ENCODE data around the gene MRPS10. TPM values are rescaled to one million over a fixed set of nuclear protein-coding genes. Genes with fewer than 3 reads are reported as not detected.
"Not testable (repeated sequence)": the region's sequence is repeated elsewhere in the genome, so short reads cannot be mapped to it uniquely, and the experiment has no call there.

The MRPS10 gene
- total RNA-seq, 2 experiments from 2014 or later = 27.9 to 33.1 TPM

GRCh38 chr6:42177514-42178364 is 39.9 kb downstream of the MRPS10 start:
- CTCF ChIA-PET = interaction anchor here (0.5 to 1.6 kb wide), 4 partner anchors 8 to 433 kb away, joined by 3 to 6 read pairs (median 4); no protein-coding TSS in a partner anchor

GRCh38 chr6:42176981-42177380 is 40.7 kb downstream of the MRPS10 start:
- H3K4me1 Mint-ChIP-seq = peaks cover 4% of the 10 kb centered on the region
- POLR2A ChIA-PET = no interaction called here
- no peaks in the 10 kb centered on the region for H3K36me3 Mint-ChIP-seq (ENCODE audit: low read depth)
- CTCF ChIA-PET = interaction anchor here (1.6 kb wide), 1 partner anchor 11 kb away, joined by 4 read pairs; no protein-coding TSS in a partner anchor
- H3K4me3 Mint-ChIP-seq = no peak overlapping the region
- DNase-seq = no peak
- no peaks in the 10 kb centered on the region for H3K27me3 Mint-ChIP-seq
- H3K27ac Mint-ChIP-seq = no peak overlapping the region
- no peaks in the 10 kb centered on the region for H3K9me3 Mint-ChIP-seq

More at GRCh38 chr6:42177514-42178364, 39.9 kb downstream of the MRPS10 start:
- Mint-ChIP-seq H3K27me3 (no peaks in the 10 kb centered on the region), H3K4me1 (peaks cover 4% of the 10 kb centered on the region), H3K9me3 (no peaks in the 10 kb centered on the region), H3K4me3 (no peak overlapping the region), H3K36me3 (ENCODE audit: low read depth) (no peaks in the 10 kb centered on the region), H3K27ac (no peak overlapping the region)
- POLR2A ChIA-PET = interaction anchor here (0.7 kb wide), 1 partner anchor 78 kb away, joined by 3 read pairs; no protein-coding TSS in a partner anchor
- DNase-seq = peak; percentile 17

- peaks cover 4% of the 10 kb centered on the region for H3K4me1 Mint-ChIP-seq
- ChIA-PET CTCF (interaction anchor here (0.7 kb wide), 1 partner anchor 85 kb away, joined by 3 read pairs; no protein-coding TSS in a partner anchor), POLR2A (no interaction called here)
- no peaks in the 10 kb centered on the region for H3K36me3 Mint-ChIP-seq (ENCODE audit: low read depth)
- no peaks in the 10 kb centered on the region for H3K9me3 Mint-ChIP-seq
- no peak overlapping the region for H3K27ac Mint-ChIP-seq
- no peak overlapping the region for H3K4me3 Mint-ChIP-seq
- no peaks in the 10 kb centered on the region for H3K27me3 Mint-ChIP-seq
- no peak for DNase-seq
These were observed 41.8 kb downstream of the MRPS10 start for GRCh38 chr6:42175860-42176259.

GRCh38 chr6:42173101-42173500 is 44.6 kb downstream of the MRPS10 start, which contains the start of gene GUCA1A:
Gene GUCA1A, plus strand, starts transcription at chr6:42173364. Its CDS starts 250 bp downstream, at chr6:42173614.
- no peak within 1 kb of the TSS for H3K27ac Mint-ChIP-seq
- H3K9me3 Mint-ChIP-seq = no peaks in the 10 kb centered on the region
- no peak within 1 kb of the TSS for H3K4me3 Mint-ChIP-seq
- CTCF ChIA-PET = no interaction called here
- H3K4me1 Mint-ChIP-seq = peaks cover 4% of the 10 kb centered on the region
- H3K36me3 Mint-ChIP-seq (ENCODE audit: low read depth) = no peaks in the 10 kb centered on the region
- no peaks in the 10 kb centered on the region for H3K27me3 Mint-ChIP-seq
- no peak for DNase-seq
- POLR2A ChIA-PET = no interaction called here

- H3K9me3 Mint-ChIP-seq = no peaks in the 10 kb centered on the region
- no peak for DNase-seq
- H3K4me1 Mint-ChIP-seq = no peaks in the 10 kb centered on the region
- ChIA-PET POLR2A (no interaction called here), CTCF (no interaction called here)
- H3K27ac Mint-ChIP-seq = no peak overlapping the region
- no peaks in the 10 kb centered on the region for H3K36me3 Mint-ChIP-seq (ENCODE audit: low read depth)
- no peak overlapping the region for H3K4me3 Mint-ChIP-seq
- H3K27me3 Mint-ChIP-seq = no peaks in the 10 kb centered on the region
These were observed 45.7 kb downstream of the MRPS10 start for GRCh38 chr6:42171813-42172581.

- CTCF ChIA-PET = interaction anchor here (0.6 to 2.0 kb wide), 5 partner anchors 8 to 398 kb away, joined by 3 to 6 read pairs (median 3); a partner anchor contains a TSS
- H3K36me3 Mint-ChIP-seq (ENCODE audit: low read depth); H3K27ac Mint-ChIP-seq; H3K4me1 Mint-ChIP-seq; DNase-seq; POLR2A ChIA-PET; H3K27me3 Mint-ChIP-seq; H3K9me3 Mint-ChIP-seq; H3K4me3 Mint-ChIP-seq: not testable (repeated sequence)
These were observed 47.9 kb downstream of the MRPS10 start for GRCh38 chr6:42169780-42170179.

- ChIA-PET CTCF (interaction anchor here (0.6 to 2.0 kb wide), 7 partner anchors 12 to 379 kb away, joined by 3 to 6 read pairs (median 4); a partner anchor contains a TSS), POLR2A (no interaction called here)
- H3K9me3 Mint-ChIP-seq = no peaks in the 10 kb centered on the region
- H3K36me3 Mint-ChIP-seq (ENCODE audit: low read depth) = no peaks in the 10 kb centered on the region
- no peak for DNase-seq
- H3K27ac Mint-ChIP-seq = no peak overlapping the region
- no peak overlapping the region for H3K4me3 Mint-ChIP-seq
- peaks cover 5% of the 10 kb centered on the region for H3K4me1 Mint-ChIP-seq
- H3K27me3 Mint-ChIP-seq = no peaks in the 10 kb centered on the region
These were observed 49.0 kb downstream of the MRPS10 start for GRCh38 chr6:42168650-42169049.

- POLR2A ChIA-PET = no interaction called here
- Mint-ChIP-seq H3K4me3 (no peak overlapping the region), H3K4me1 (peaks cover 5% of the 10 kb centered on the region), H3K27ac (no peak overlapping the region), H3K9me3 (no peaks in the 10 kb centered on the region), H3K27me3 (peaks cover 2% of the 10 kb centered on the region), H3K36me3 (ENCODE audit: low read depth) (no peaks in the 10 kb centered on the region)
- CTCF ChIA-PET = interaction anchor here (1.3 to 1.5 kb wide), 2 partner anchors 11 to 379 kb away, joined by 4 to 5 read pairs; partner anchors contain the start of gene TOMM6
- DNase-seq = peak; percentile 86
These were observed 51.1 kb downstream of the MRPS10 start for GRCh38 chr6:42166444-42167141.

GRCh38 chr6:42165016-42165415 is 52.6 kb downstream of the MRPS10 start:
- Mint-ChIP-seq H3K9me3 (no peaks in the 10 kb centered on the region), H3K27ac (no peak overlapping the region), H3K36me3 (ENCODE audit: low read depth) (no peaks in the 10 kb centered on the region), H3K4me3 (no peak overlapping the region), H3K27me3 (peaks cover 2% of the 10 kb centered on the region), H3K4me1 (peaks cover 5% of the 10 kb centered on the region)
- CTCF ChIA-PET = interaction anchor here (1.0 to 1.3 kb wide), 2 partner anchors 9 to 16 kb away, joined by 3 to 5 read pairs; a partner anchor contains a TSS
- POLR2A ChIA-PET = no interaction called here
- no peak for DNase-seq

- ChIA-PET CTCF (interaction anchor here (1.9 kb wide), 1 partner anchor 384 kb away, joined by 5 read pairs; no protein-coding TSS in a partner anchor), POLR2A (no interaction called here)
- Mint-ChIP-seq H3K4me1 (peaks cover 5% of the 10 kb centered on the region), H3K4me3 (no peak overlapping the region), H3K9me3 (no peaks in the 10 kb centered on the region), H3K27ac (no peak overlapping the region), H3K27me3 (peaks cover 2% of the 10 kb centered on the region), H3K36me3 (ENCODE audit: low read depth) (no peaks in the 10 kb centered on the region)
- no peak for DNase-seq
These were observed 53.7 kb downstream of the MRPS10 start for GRCh38 chr6:42163981-42164380.

- no peaks in the 10 kb centered on the region for H3K36me3 Mint-ChIP-seq (ENCODE audit: low read depth)
- POLR2A ChIA-PET = no interaction called here
These were observed 54.8 kb downstream of the MRPS10 start for GRCh38 chr6:42162812-42163211.

GRCh38 chr6:42162384-42162783 is 55.3 kb downstream of the MRPS10 start:
- ChIA-PET POLR2A (no interaction called here), CTCF (no interaction called here)
- Mint-ChIP-seq H3K4me1 (peaks cover 5% of the 10 kb centered on the region), H3K27me3 (peaks cover 4% of the 10 kb centered on the region), H3K4me3 (no peak overlapping the region), H3K9me3 (no peaks in the 10 kb centered on the region), H3K36me3 (ENCODE audit: low read depth) (no peaks in the 10 kb centered on the region), H3K27ac (no peak overlapping the region)
- no peak for DNase-seq

More at GRCh38 chr6:42162812-42163211, 54.8 kb downstream of the MRPS10 start:
- no peak for DNase-seq
- Mint-ChIP-seq H3K4me1 (peaks cover 5% of the 10 kb centered on the region), H3K27ac (no peak overlapping the region), H3K27me3 (peaks cover 3% of the 10 kb centered on the region), H3K4me3 (no peak overlapping the region), H3K9me3 (no peaks in the 10 kb centered on the region)
- CTCF ChIA-PET = interaction anchor here (1.9 kb wide), 1 partner anchor 385 kb away, joined by 5 read pairs; no protein-coding TSS in a partner anchor

Data from activated CD4-positive, alpha-beta T cell treated with anti-CD3 and anti-CD28 coated beads, Interleukin-2, amount 10 ng/mL, durations not matched to agents 7 days and 5 days (primary cell).